Measurements from ENCODE around the gene BEST4. TPM values are rescaled to one million over a fixed set of nuclear protein-coding genes. Genes with fewer than 3 reads are reported as not detected.

Gene BEST4
- total and polyA plus RNA-seq, 2 donors (not counting 1 experiment from before 2014, with no cell fraction given): 0.30 to 1.3 TPM

GRCh38 chr1:44819196-44819607 is 31.2 kb upstream of the BEST4 start:
- H2AFZ ChIP-seq (ENCODE audit: insufficient read depth, low read depth, low read length, poor library complexity, severe bottlenecking): peak overlapping the region; percentile 87
- no peaks in the 10 kb centered on the region for H3K36me3 ChIP-seq (replicated peaks in 1 of 2; ENCODE audit: control extremely low read depth in 1 of 2, control insufficient read depth in 1 of 2, extremely low read depth in 1 of 2, insufficient read depth in 2 of 2, low read length in 1 of 2)
- H4K20me1 ChIP-seq (ENCODE audit: control insufficient read depth, insufficient read depth, low read length, poor library complexity, severe bottlenecking): no peaks in the 10 kb centered on the region
- Mint-ChIP-seq H3K4me1 (peaks cover 36% of the 10 kb centered on the region), H3K9me3 (ENCODE audit: insufficient read depth) (no peaks in the 10 kb centered on the region), H3K27ac (peak overlapping the region; percentile 100), H3K27me3 (no peaks in the 10 kb centered on the region), H3K4me3 (peak overlapping the region; percentile 93)
- peak overlapping the region; percentile 99 to 100 for H3K27ac ChIP-seq (ENCODE audit: low read length in 2 of 2)
- H3K4me3 ChIP-seq (ENCODE audit: control extremely low read depth in 1 of 5, extremely low read depth in 1 of 5, insufficient read depth in 1 of 5, low read depth in 2 of 5, low read length in 4 of 5): peak overlapping the region; percentile 56 to 80 (median 66)
- peaks cover 19 to 29% of the 10 kb centered on the region in 2 donors for H3K4me1 ChIP-seq (ENCODE audit: control insufficient read depth in 2 of 2, insufficient read depth in 2 of 2, low read length in 2 of 2)
- H3K9me3 ChIP-seq (ENCODE audit: control extremely low read depth in 1 of 3, control insufficient read depth in 2 of 3, insufficient read depth in 1 of 3, low read length in 2 of 3): no peaks in the 10 kb centered on the region
- no peak for TF ChIP-seq CTCF (IDR thresholded peaks at IDR 0.05)
- no peak for TF ChIP-seq EZH2 (IDR thresholded peaks at IDR 0.05; ENCODE audit: borderline replicate concordance, insufficient read depth, low read depth, low read length, poor library complexity, severe bottlenecking)
- WGBS (ENCODE audit: insufficient coverage): 0% methylated on average over 10 of the region's 13 CpGs
- H3K79me2 ChIP-seq (ENCODE audit: control insufficient read depth, insufficient read depth, low read length): no peaks in the 10 kb centered on the region
- no peak for DNase-seq
- ChIA-PET POLR2A (interaction anchor here (0.5 to 5.2 kb wide), 16 partner anchors 11 to 1647 kb away, joined by 3 to 61 read pairs (median 4); partner anchors contain the start of genes ARMH1, BEST4, BTBD19 and CFAP57), CTCF (interaction anchor here (0.7 to 6.7 kb wide), 15 partner anchors 10 to 481 kb away, joined by 3 to 70 read pairs (median 5); partner anchors contain the start of genes BEST4, BTBD19, PLK3 and RNU5D-1)
- H3K4me2 ChIP-seq (replicated peaks; ENCODE audit: low read depth, low read length, poor library complexity, severe bottlenecking): peak overlapping the region; percentile 88
- no peak for ATAC-seq (ENCODE audit: low read depth)
- no peaks in the 10 kb centered on the region for H3K27me3 ChIP-seq (replicated peaks in 1 of 4; ENCODE audit: control extremely low read depth in 1 of 4, control insufficient read depth in 3 of 4, insufficient read depth in 4 of 4, low read length in 3 of 4)
- intact Hi-C loops (cut with micrococcal nuclease): loop anchor here (1.0 to 2.0 kb wide), 5 partner anchors 10 to 520 kb away; partner anchors contain the start of gene PLK3
- peak overlapping the region; percentile 92 for H3K9ac ChIP-seq (ENCODE audit: low read length)
